T-helper 9 cell (primary cell): ENCODE measurements around the gene FHIT.
"Not testable (repeated sequence)": the region's sequence is repeated elsewhere in the genome, so short reads cannot be mapped to it uniquely, and the experiment has no call there.

Source experiments
- DNase-seq: peaks from one replicate; pipeline ENCODE4 v3.0.0-alpha.2; 2020

FHIT gene

GRCh38 chr3:60909526-60909925 lies 341.7 kb downstream of the FHIT start:
- DNase-seq = no peak

GRCh38 chr3:60906283-60906682 lies 345.0 kb downstream of the FHIT start:
- DNase-seq = no peak

GRCh38 chr3:60898321-60898720 lies 352.9 kb downstream of the FHIT start:
- DNase-seq = no peak

- DNase-seq = no peak
These were observed 357.3 kb downstream of the FHIT start for GRCh38 chr3:60893946-60894345.

- no peak for DNase-seq
These were observed 361.0 kb downstream of the FHIT start for GRCh38 chr3:60890226-60890625.

GRCh38 chr3:60888952-60889351 lies 362.3 kb downstream of the FHIT start:
- DNase-seq = not testable (repeated sequence)

GRCh38 chr3:60887574-60887973 lies 363.7 kb downstream of the FHIT start:
- no peak for DNase-seq

GRCh38 chr3:60886518-60886917 lies 364.7 kb downstream of the FHIT start:
- no peak for DNase-seq

GRCh38 chr3:60884005-60884404 lies 367.2 kb downstream of the FHIT start:
- DNase-seq = no peak

GRCh38 chr3:60877188-60877587 lies 374.1 kb downstream of the FHIT start:
- DNase-seq = no peak

GRCh38 chr3:60870396-60870795 lies 380.9 kb downstream of the FHIT start:
- DNase-seq = no peak

- no peak for DNase-seq
These were observed 384.1 kb downstream of the FHIT start for GRCh38 chr3:60867200-60867599.

- DNase-seq = no peak
These were observed 394.8 kb downstream of the FHIT start for GRCh38 chr3:60856257-60857046.

GRCh38 chr3:60855250-60855649 lies 396.0 kb downstream of the FHIT start:
- no peak for DNase-seq

GRCh38 chr3:60854791-60855190 lies 396.5 kb downstream of the FHIT start:
- DNase-seq = no peak

GRCh38 chr3:60847791-60848190 lies 403.5 kb downstream of the FHIT start:
- no peak for DNase-seq

- no peak for DNase-seq
These were observed 407.0 kb downstream of the FHIT start for GRCh38 chr3:60844256-60844655.

- no peak for DNase-seq
These were observed 409.9 kb downstream of the FHIT start for GRCh38 chr3:60841355-60841754.

- no peak for DNase-seq
These were observed 412.0 kb downstream of the FHIT start for GRCh38 chr3:60839246-60839645.

GRCh38 chr3:60835796-60836195 lies 415.5 kb downstream of the FHIT start:
- no peak for DNase-seq

- no peak for DNase-seq
These were observed 422.2 kb downstream of the FHIT start for GRCh38 chr3:60829058-60829457.

- DNase-seq = no peak
These were observed 423.6 kb downstream of the FHIT start for GRCh38 chr3:60827666-60828065.

- DNase-seq = no peak
These were observed 424.7 kb downstream of the FHIT start for GRCh38 chr3:60826511-60826910.

GRCh38 chr3:60812502-60812901 lies 438.8 kb downstream of the FHIT start:
- no peak for DNase-seq

- no peak for DNase-seq
These were observed 440.4 kb downstream of the FHIT start for GRCh38 chr3:60810881-60811280.
